ENCODE data around the gene TGIF1. TPM values are rescaled to one million over a fixed set of nuclear protein-coding genes. Genes with fewer than 3 reads are reported as not detected.

The TGIF1 gene
- total RNA-seq, 1 donor from 2014 or later = 261 TPM

DNA sequence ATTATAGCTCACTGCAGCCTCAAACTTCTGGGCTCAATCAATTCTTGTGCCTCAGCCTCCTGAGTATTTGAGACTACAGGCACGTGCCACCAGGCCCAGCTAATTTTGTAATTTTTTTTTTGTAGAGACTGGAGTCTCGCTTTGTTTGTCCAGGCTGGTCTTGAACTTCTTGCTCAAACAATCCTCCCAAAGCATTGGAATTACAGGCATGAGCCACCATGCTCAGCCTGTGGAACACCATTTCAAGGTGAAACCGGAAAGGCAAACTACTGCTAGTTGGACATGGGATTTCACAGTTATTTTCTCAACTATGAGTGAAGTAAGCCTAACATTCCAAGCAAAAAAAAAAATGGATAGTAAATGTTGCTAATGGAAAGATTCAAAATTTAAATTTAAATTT lies 20.9 kb upstream of the TGIF1 start:
- no peaks in the 10 kb centered on the region for H4K20me1 ChIP-seq (ENCODE audit: low read depth)
- no peak overlapping the region for H3K27ac ChIP-seq
- H3K4me1 ChIP-seq = no peaks in the 10 kb centered on the region
- H3K4me1 Mint-ChIP-seq = no peaks in the 10 kb centered on the region
- no peak overlapping the region for H3K27ac Mint-ChIP-seq
- H3K9ac ChIP-seq = no peak overlapping the region
- no peak overlapping the region for H3K4me2 ChIP-seq
- H3K79me2 ChIP-seq (ENCODE audit: low read depth) = no peaks in the 10 kb centered on the region
- H3K36me3 Mint-ChIP-seq = no peaks in the 10 kb centered on the region
- no peaks in the 10 kb centered on the region for H3K9me3 ChIP-seq (ENCODE audit: low read depth)
- no peak for TF ChIP-seq EZH2 (IDR thresholded peaks at IDR 0.05)
- H3K27me3 ChIP-seq = no peaks in the 10 kb centered on the region
- no peak overlapping the region for H3K4me3 Mint-ChIP-seq
- no peaks in the 10 kb centered on the region for H3K27me3 Mint-ChIP-seq (ENCODE audit: insufficient read depth, low read depth)
- no peaks in the 10 kb centered on the region for H3F3A ChIP-seq (ENCODE audit: low read depth)
- peaks cover 3% of the 10 kb centered on the region for H3K9me3 Mint-ChIP-seq
- no peak overlapping the region for H3K4me3 ChIP-seq
- no peak for DNase-seq (ENCODE audit: low spot score)
- no peak overlapping the region for H2AFZ ChIP-seq (replicated peaks)
- no peaks in the 10 kb centered on the region for H3K36me3 ChIP-seq

DNA sequence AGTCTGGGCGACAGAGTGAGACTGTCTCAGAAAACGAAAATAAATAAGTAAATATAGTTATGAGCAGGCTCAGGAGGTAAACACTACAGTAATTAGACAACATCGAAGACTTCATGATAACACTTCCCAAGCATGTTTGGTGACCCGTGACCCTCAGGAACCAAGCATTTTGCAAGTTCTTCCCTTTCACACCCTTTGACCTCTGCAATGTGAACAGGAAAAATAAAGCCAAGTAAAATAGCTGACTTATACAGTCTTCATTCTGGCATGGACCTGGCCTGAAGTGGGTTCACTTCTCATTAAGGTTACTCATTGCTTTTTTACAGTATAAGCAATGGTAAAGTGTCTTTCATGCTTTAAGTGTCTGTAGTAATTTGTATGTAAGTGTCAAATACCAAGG lies 15.3 kb upstream of the TGIF1 start:
- Histone ChIP-seq H4K20me1 (ENCODE audit: low read depth) (no peaks in the 10 kb centered on the region), H3K4me1 (no peaks in the 10 kb centered on the region), H3K27ac (no peak overlapping the region), H3K79me2 (ENCODE audit: low read depth) (no peaks in the 10 kb centered on the region), H3K27me3 (no peaks in the 10 kb centered on the region), H2AFZ (replicated peaks) (no peak overlapping the region), H3K4me3 (no peak overlapping the region), H3K9me3 (ENCODE audit: low read depth) (no peaks in the 10 kb centered on the region), H3K4me2 (no peak overlapping the region), H3K36me3 (no peaks in the 10 kb centered on the region), H3K9ac (no peak overlapping the region), H3F3A (ENCODE audit: low read depth) (no peaks in the 10 kb centered on the region)
- Mint-ChIP-seq H3K27ac (no peak overlapping the region), H3K36me3 (no peaks in the 10 kb centered on the region), H3K27me3 (ENCODE audit: insufficient read depth, low read depth) (no peaks in the 10 kb centered on the region), H3K4me3 (no peak overlapping the region), H3K4me1 (no peaks in the 10 kb centered on the region), H3K9me3 (no peaks in the 10 kb centered on the region)
- TF ChIP-seq EZH2phosphoT487 (IDR thresholded peaks at IDR 0.05) = no peak
- TF ChIP-seq, protein P1, sequence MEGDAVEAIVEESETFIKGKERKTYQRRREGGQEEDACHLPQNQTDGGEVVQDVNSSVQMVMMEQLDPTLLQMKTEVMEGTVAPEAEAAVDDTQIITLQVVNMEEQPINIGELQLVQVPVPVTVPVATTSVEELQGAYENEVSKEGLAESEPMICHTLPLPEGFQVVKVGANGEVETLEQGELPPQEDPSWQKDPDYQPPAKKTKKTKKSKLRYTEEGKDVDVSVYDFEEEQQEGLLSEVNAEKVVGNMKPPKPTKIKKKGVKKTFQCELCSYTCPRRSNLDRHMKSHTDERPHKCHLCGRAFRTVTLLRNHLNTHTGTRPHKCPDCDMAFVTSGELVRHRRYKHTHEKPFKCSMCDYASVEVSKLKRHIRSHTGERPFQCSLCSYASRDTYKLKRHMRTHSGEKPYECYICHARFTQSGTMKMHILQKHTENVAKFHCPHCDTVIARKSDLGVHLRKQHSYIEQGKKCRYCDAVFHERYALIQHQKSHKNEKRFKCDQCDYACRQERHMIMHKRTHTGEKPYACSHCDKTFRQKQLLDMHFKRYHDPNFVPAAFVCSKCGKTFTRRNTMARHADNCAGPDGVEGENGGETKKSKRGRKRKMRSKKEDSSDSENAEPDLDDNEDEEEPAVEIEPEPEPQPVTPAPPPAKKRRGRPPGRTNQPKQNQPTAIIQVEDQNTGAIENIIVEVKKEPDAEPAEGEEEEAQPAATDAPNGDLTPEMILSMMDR (IDR thresholded peaks at IDR 0.05) = no peak
- TF ChIP-seq EZH2 (IDR thresholded peaks at IDR 0.05) = no peak
- DNase-seq (ENCODE audit: low spot score) = no peak

DNA sequence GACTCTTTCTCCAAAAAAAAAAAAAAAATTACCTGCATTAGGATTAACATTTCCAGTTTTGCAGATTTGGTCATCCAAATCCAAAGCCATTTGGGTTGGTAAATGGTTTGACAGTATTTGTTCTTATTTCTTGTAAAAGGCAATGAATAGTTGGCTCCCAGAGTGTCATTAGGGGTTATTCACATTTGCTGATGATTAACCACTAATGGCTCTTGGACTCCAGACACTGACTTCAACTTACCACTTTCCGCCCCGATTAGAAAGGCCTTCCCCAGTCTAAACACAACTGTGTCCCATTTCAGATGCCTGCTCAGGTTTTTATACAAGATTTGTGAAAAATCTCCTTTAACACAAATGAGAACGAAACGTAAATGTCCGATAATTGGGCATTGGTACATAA lies 9.6 kb upstream of the TGIF1 start:
- no peaks in the 10 kb centered on the region for H3K27me3 Mint-ChIP-seq (ENCODE audit: insufficient read depth, low read depth)
- Histone ChIP-seq H4K20me1 (ENCODE audit: low read depth) (no peaks in the 10 kb centered on the region), H3K36me3 (no peaks in the 10 kb centered on the region), H3K4me2 (no peak overlapping the region), H2AFZ (replicated peaks) (no peak overlapping the region), H3K9me3 (ENCODE audit: low read depth) (no peaks in the 10 kb centered on the region), H3K4me1 (peaks cover 12% of the 10 kb centered on the region), H3K9ac (no peak overlapping the region), H3K79me2 (ENCODE audit: low read depth) (no peaks in the 10 kb centered on the region), H3K27me3 (no peaks in the 10 kb centered on the region), H3K4me3 (no peak overlapping the region), H3K27ac (no peak overlapping the region), H3F3A (ENCODE audit: low read depth) (peaks cover 4% of the 10 kb centered on the region)
- H3K27ac Mint-ChIP-seq = no peak overlapping the region
- TF ChIP-seq EZH2phosphoT487 (IDR thresholded peaks at IDR 0.05) = no peak
- TF ChIP-seq EZH2 (IDR thresholded peaks at IDR 0.05) = no peak
- TF ChIP-seq, protein P1 (IDR thresholded peaks at IDR 0.05) = no peak
- peaks cover 11% of the 10 kb centered on the region for H3K4me1 Mint-ChIP-seq
- H3K36me3 Mint-ChIP-seq = no peaks in the 10 kb centered on the region
- no peaks in the 10 kb centered on the region for H3K9me3 Mint-ChIP-seq
- no peak overlapping the region for H3K4me3 Mint-ChIP-seq
- DNase-seq (ENCODE audit: low spot score) = no peak

DNA sequence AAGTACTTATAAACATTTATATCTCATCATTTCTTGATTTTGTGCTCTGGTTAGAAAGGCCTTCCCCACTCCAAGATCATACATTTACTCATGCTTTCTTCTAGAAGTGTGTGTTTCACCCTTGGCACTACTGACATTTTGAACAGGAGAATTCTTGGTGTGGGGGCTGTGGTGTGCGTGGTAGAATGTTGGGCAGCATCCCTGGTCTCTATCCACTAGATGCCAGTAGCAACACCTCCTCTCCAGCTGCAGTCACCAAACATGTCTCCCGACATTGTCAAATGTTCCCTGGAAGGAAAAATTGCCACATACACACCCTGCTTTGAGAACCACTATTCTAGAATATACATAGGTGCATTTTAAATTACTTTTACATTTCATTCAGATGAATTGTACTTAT lies 8.7 kb upstream of the TGIF1 start:
- H3K9me3 Mint-ChIP-seq = no peaks in the 10 kb centered on the region
- H3K27me3 Mint-ChIP-seq (ENCODE audit: insufficient read depth, low read depth) = no peaks in the 10 kb centered on the region
- Histone ChIP-seq H4K20me1 (ENCODE audit: low read depth) (no peaks in the 10 kb centered on the region), H3K36me3 (no peaks in the 10 kb centered on the region), H3K9ac (no peak overlapping the region), H3K4me1 (peaks cover 18% of the 10 kb centered on the region), H3K4me2 (peak overlapping the region; percentile 1), H3K9me3 (ENCODE audit: low read depth) (no peaks in the 10 kb centered on the region), H3K79me2 (ENCODE audit: low read depth) (peaks cover 6% of the 10 kb centered on the region), H2AFZ (replicated peaks) (peak overlapping the region; percentile 21), H3K4me3 (no peak overlapping the region), H3F3A (ENCODE audit: low read depth) (peaks cover 11% of the 10 kb centered on the region), H3K27ac (no peak overlapping the region), H3K27me3 (no peaks in the 10 kb centered on the region)
- TF ChIP-seq, protein P1 (IDR thresholded peaks at IDR 0.05) = peak; percentile 46
- no peak for TF ChIP-seq EZH2 (IDR thresholded peaks at IDR 0.05)
- H3K4me3 Mint-ChIP-seq = no peak overlapping the region
- no peaks in the 10 kb centered on the region for H3K36me3 Mint-ChIP-seq
- DNase-seq (ENCODE audit: low spot score) = peak; percentile 51
- peak overlapping the region; percentile 46 for H3K27ac Mint-ChIP-seq
- H3K4me1 Mint-ChIP-seq = peaks cover 19% of the 10 kb centered on the region
